ENCODE measurements around the gene UQCR11. TPM values are rescaled to one million over a fixed set of nuclear protein-coding genes. Genes with fewer than 3 reads are reported as not detected.

The UQCR11 gene
- total RNA-seq, 2 experiments from 2014 or later: 86.2 to 187 TPM

DNA sequence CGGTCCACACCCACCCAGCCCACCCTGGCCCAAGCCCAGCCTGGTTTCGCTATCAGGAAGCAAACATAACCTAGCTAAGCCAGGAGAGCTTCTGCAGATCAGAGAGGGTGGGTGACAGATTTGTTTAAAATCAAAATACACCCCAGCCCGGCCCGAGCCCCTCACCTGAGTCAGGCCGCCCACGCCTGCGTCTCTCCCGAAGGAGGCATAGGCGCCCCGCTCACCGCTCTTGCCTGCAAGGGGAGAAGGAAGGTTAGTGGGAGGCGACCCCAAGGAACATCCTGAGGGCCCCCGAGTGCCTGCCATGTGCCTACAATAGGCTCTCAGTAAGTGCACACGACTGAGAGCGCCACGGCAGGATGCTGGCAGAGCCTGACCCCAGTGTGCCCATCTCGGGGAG, 21.9 kb upstream of the UQCR11 start:
- BruUV-seq (replicated peaks): no TSS peak
- Histone ChIP-seq H4K20me1 (ENCODE audit: insufficient read depth, low read length) (peaks cover 14% of the 10 kb centered on the region; the same call in 1 of the 2 replicates), H3K9me2 (ENCODE audit: insufficient read depth, low read length) (no peaks in the 10 kb centered on the region), H3K4me2 (ENCODE audit: low read length) (no peak overlapping the region), H2AFZ (ENCODE audit: low read length) (no peak overlapping the region), H3K4me1 (ENCODE audit: insufficient read depth, low read length, poor library complexity, severe bottlenecking) (peaks cover 3% of the 10 kb centered on the region), H3K27ac (ENCODE audit: low read depth, low read length, poor library complexity, severe bottlenecking) (no peak overlapping the region), H3K4me3 (ENCODE audit: low read depth, low read length, poor library complexity, severe bottlenecking) (no peak overlapping the region), H3K79me2 (ENCODE audit: insufficient read depth, low read depth, low read length) (peaks cover 42% of the 10 kb centered on the region), H3K9me3 (ENCODE audit: low read length) (no peaks in the 10 kb centered on the region), H3K36me3 (ENCODE audit: insufficient read depth, low read length) (peaks cover 87% of the 10 kb centered on the region)
- ChIA-PET CTCF (ENCODE audit: unreplicated experiment) (no interaction called here), POLR2A (no interaction called here)
- DNase-seq (ENCODE audit: low spot score): no peak
- intact Hi-C loops (cut with micrococcal nuclease; ENCODE audit: unreplicated experiment): no loop called here
- TF ChIP-seq, protein P1, sequence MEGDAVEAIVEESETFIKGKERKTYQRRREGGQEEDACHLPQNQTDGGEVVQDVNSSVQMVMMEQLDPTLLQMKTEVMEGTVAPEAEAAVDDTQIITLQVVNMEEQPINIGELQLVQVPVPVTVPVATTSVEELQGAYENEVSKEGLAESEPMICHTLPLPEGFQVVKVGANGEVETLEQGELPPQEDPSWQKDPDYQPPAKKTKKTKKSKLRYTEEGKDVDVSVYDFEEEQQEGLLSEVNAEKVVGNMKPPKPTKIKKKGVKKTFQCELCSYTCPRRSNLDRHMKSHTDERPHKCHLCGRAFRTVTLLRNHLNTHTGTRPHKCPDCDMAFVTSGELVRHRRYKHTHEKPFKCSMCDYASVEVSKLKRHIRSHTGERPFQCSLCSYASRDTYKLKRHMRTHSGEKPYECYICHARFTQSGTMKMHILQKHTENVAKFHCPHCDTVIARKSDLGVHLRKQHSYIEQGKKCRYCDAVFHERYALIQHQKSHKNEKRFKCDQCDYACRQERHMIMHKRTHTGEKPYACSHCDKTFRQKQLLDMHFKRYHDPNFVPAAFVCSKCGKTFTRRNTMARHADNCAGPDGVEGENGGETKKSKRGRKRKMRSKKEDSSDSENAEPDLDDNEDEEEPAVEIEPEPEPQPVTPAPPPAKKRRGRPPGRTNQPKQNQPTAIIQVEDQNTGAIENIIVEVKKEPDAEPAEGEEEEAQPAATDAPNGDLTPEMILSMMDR (conservative IDR thresholded peaks at IDR 0.05; ENCODE audit: low read length): no peak
- no peak for TF ChIP-seq EZH2phosphoT487 (IDR thresholded peaks at IDR 0.05; ENCODE audit: borderline replicate concordance, low read depth, low read length)

DNA sequence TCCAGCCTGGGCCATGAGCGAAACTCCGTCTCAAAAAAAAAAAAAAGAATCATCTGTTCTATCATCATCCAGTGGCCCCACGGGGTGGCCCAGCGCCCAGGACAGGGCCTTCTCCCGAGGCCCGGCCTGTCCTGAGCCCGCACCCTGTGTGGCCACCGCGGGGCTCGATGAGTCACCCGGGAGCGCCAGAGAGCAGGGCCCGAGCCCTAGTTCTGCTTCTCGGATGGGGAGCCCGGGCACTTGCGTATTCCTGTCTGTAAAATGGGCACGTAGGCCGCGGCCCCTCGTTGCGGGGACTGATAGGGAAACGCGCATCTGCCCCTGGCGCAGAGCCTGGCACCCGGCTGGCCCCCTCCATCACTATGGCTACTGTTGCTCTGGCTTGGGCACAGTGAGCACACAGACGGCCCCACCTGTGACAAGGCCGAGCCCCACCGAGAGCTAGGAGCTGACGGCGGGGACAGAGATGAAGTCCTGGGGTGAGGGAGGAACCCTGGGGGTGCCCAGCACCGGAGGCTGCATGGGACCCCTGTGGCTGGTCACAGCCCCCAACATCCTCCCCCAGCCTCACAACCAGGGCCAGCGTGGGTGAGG, 21.3 kb upstream of the UQCR11 start:
- Histone ChIP-seq H2AFZ (ENCODE audit: low read length) (no peak overlapping the region), H3K36me3 (ENCODE audit: insufficient read depth, low read length) (peaks cover 87% of the 10 kb centered on the region), H3K27ac (ENCODE audit: low read depth, low read length, poor library complexity, severe bottlenecking) (no peak overlapping the region), H3K4me2 (ENCODE audit: low read length) (no peak overlapping the region), H3K79me2 (ENCODE audit: insufficient read depth, low read depth, low read length) (peaks cover 36% of the 10 kb centered on the region), H3K4me3 (ENCODE audit: low read depth, low read length, poor library complexity, severe bottlenecking) (no peak overlapping the region), H4K20me1 (ENCODE audit: insufficient read depth, low read length) (peaks cover 14% of the 10 kb centered on the region; the same call in 1 of the 2 replicates), H3K9me3 (ENCODE audit: low read length) (no peaks in the 10 kb centered on the region), H3K9me2 (ENCODE audit: insufficient read depth, low read length) (no peaks in the 10 kb centered on the region), H3K4me1 (ENCODE audit: insufficient read depth, low read length, poor library complexity, severe bottlenecking) (peaks cover 9% of the 10 kb centered on the region)
- no TSS peak for BruUV-seq (replicated peaks)
- intact Hi-C loops (cut with micrococcal nuclease; ENCODE audit: unreplicated experiment): no loop called here
- CTCF ChIA-PET (ENCODE audit: unreplicated experiment): no interaction called here
- DNase-seq (ENCODE audit: low spot score): no peak
- POLR2A ChIA-PET: no interaction called here
- TF ChIP-seq EZH2phosphoT487 (IDR thresholded peaks at IDR 0.05; ENCODE audit: borderline replicate concordance, low read depth, low read length): no peak
- TF ChIP-seq, protein P1 (conservative IDR thresholded peaks at IDR 0.05; ENCODE audit: low read length): no peak

DNA sequence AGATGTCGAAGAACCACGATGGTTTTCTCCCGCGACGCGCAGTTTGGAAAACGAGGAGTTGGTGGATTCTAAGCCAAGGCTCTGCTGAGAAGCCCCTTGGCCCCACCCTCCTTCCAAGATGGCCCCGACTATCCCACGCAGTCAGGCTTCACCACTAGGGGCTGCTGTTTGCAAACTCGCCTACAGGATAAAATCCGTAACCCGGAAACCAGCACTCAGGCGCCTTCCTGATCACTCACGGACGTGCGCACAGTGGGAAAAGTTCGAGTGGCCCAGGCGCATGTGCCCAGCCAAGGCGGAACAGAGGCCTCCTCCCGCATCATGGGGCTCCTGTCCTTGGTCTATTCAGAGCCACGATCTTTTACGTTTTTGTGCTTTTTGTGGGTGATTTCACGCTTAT, 19.2 kb upstream of the UQCR11 start:
- H4K20me1 ChIP-seq (ENCODE audit: insufficient read depth, low read length): peaks cover 5% of the 10 kb centered on the region; the same call in 1 of the 2 replicates
- CTCF ChIA-PET (ENCODE audit: unreplicated experiment): no interaction called here
- TF ChIP-seq, protein P1 (conservative IDR thresholded peaks at IDR 0.05; ENCODE audit: low read length): peak; percentile 85
- TF ChIP-seq EZH2phosphoT487 (IDR thresholded peaks at IDR 0.05; ENCODE audit: borderline replicate concordance, low read depth, low read length): no peak
- intact Hi-C loops (cut with micrococcal nuclease; ENCODE audit: unreplicated experiment): no loop called here
- H3K79me2 ChIP-seq (ENCODE audit: insufficient read depth, low read depth, low read length): peaks cover 17% of the 10 kb centered on the region; the same call in 1 of the 2 replicates
- no peaks in the 10 kb centered on the region for H3K9me2 ChIP-seq (ENCODE audit: insufficient read depth, low read length)
- BruUV-seq (replicated peaks): TSS peak; percentile 33
- no peak overlapping the region for H3K4me3 ChIP-seq (ENCODE audit: low read depth, low read length, poor library complexity, severe bottlenecking)
- H3K27ac ChIP-seq (ENCODE audit: low read depth, low read length, poor library complexity, severe bottlenecking): no peak overlapping the region
- DNase-seq (ENCODE audit: low spot score): peak; percentile 72
- POLR2A ChIA-PET: no interaction called here
- H3K9me3 ChIP-seq (ENCODE audit: low read length): no peaks in the 10 kb centered on the region
- peaks cover 87% of the 10 kb centered on the region for H3K36me3 ChIP-seq (ENCODE audit: insufficient read depth, low read length)
- peaks cover 29% of the 10 kb centered on the region for H3K4me1 ChIP-seq (ENCODE audit: insufficient read depth, low read length, poor library complexity, severe bottlenecking)
- no peak overlapping the region for H2AFZ ChIP-seq (ENCODE audit: low read length)
- H3K4me2 ChIP-seq (ENCODE audit: low read length): no peak overlapping the region
